GM12878 (cell line): ENCODE results near the gene KLK2. TPM values are rescaled to one million over a fixed set of nuclear protein-coding genes. Genes with fewer than 3 reads are reported as not detected.

ENCODE experiments used
- BACH1 ChIP-seq: fragments of 450-650 bp; IDR thresholded peaks from 2 replicates; pipeline ENCODE4 v1.6.1; 2017; ENCODE audit warnings: mild to moderate bottlenecking, borderline replicate concordance
- CBX3 ChIP-seq: fragments of 200-600 bp; sonication (generic); IDR thresholded peaks from 2 replicates; pipeline ENCODE4 v1.6.1; 2016; ENCODE audit warnings: low read depth, borderline replicate concordance
- CREM ChIP-seq: IDR thresholded peaks from 2 replicates; pipeline ENCODE4 v1.6.1; 2014; ENCODE audit warnings: antibody characterized with exemption, low read depth
- DPF2 ChIP-seq: fragments of 450-650 bp; IDR thresholded peaks from 2 replicates; pipeline ENCODE4 v1.6.1; 2017; ENCODE audit warnings: mild to moderate bottlenecking
- EGR1 ChIP-seq, 2 experiments: IDR thresholded peaks; 1 replicate in 1 of 2; 2 replicates in 1 of 2; pipeline ENCODE4 v1.6.1; 2011 to 2012; ENCODE audit warnings: low read depth in 2 of 2, low read length in 2 of 2, borderline replicate concordance in 1 of 2, mild to moderate bottlenecking in 1 of 2, moderate library complexity in 1 of 2
- ESRRA ChIP-seq: IDR thresholded peaks from 2 replicates; pipeline ENCODE4 v1.6.1; 2012; ENCODE audit warnings: mild to moderate bottlenecking, low read length, improper control_type of control experiment
- ETV6 ChIP-seq, 2 experiments: fragments of 450-650 bp in 1 of 2; IDR thresholded peaks in 1 of 2; conservative IDR thresholded peaks in 1 of 2; 2 replicates each; pipeline ENCODE4 v1.6.1; 2014; ENCODE audit warnings: antibody characterized with exemption in 1 of 2, borderline replicate concordance in 1 of 2, low read depth in 1 of 2, mild to moderate bottlenecking in 1 of 2, moderate library complexity in 1 of 2
- EZH2 ChIP-seq: IDR thresholded peaks from 2 replicates; pipeline ENCODE4 v1.6.1; 2012; ENCODE audit warnings: low read depth, mild to moderate bottlenecking, control low read depth, inconsistent platforms, low read length, borderline replicate concordance; ENCODE audit not compliant: control insufficient read depth
- HCFC1 ChIP-seq: fragments of 150-350 bp; IDR thresholded peaks from 2 replicates; pipeline ENCODE4 v1.6.1; 2014; ENCODE audit warnings: low read length
- IKZF1 ChIP-seq: fragments of 450-650 bp; conservative IDR thresholded peaks from 2 replicates; pipeline ENCODE4 v1.6.1; 2017; ENCODE audit warnings: antibody characterized with exemption, mild to moderate bottlenecking
- MEF2B ChIP-seq: fragments of 450-650 bp; IDR thresholded peaks from 2 replicates; pipeline ENCODE4 v1.6.1; 2018; ENCODE audit warnings: mild to moderate bottlenecking, moderate library complexity; ENCODE audit not compliant: partially characterized antibody, poor library complexity, severe bottlenecking
- MYB ChIP-seq: fragments of 150-350 bp; IDR thresholded peaks from 2 replicates; pipeline ENCODE4 v1.6.1; 2014; ENCODE audit warnings: mild to moderate bottlenecking, low read depth, low read length, borderline replicate concordance
- MYC ChIP-seq: IDR thresholded peaks from 2 replicates; pipeline ENCODE4 v1.6.1; 2011; ENCODE audit warnings: mild to moderate bottlenecking, low read length, moderate library complexity, inconsistent platforms; ENCODE audit not compliant: insufficient read depth, insufficient replicate concordance, insufficient read length, severe bottlenecking
- NFYA ChIP-seq: IDR thresholded peaks from 2 replicates; pipeline ENCODE4 v1.6.1; 2011; ENCODE audit warnings: low read depth, mild to moderate bottlenecking, low read length, improper control_type of control experiment, borderline replicate concordance
- NRF1 ChIP-seq: conservative IDR thresholded peaks from 2 replicates; pipeline ENCODE4 v1.6.1; 2011; ENCODE audit warnings: mild to moderate bottlenecking, low read depth, low read length, improper control_type of control experiment
- PAX5 ChIP-seq: IDR thresholded peaks from 2 replicates; pipeline ENCODE4 v1.6.1; 2011; ENCODE audit warnings: low read depth, low read length, borderline replicate concordance
- RAD51 ChIP-seq: fragments of 450-650 bp; IDR thresholded peaks from 2 replicates; pipeline ENCODE4 v1.6.1; 2016; ENCODE audit warnings: moderate library complexity, mild to moderate bottlenecking, inconsistent platforms
- RBBP5 ChIP-seq: fragments of 200-600 bp; sonication (generic); conservative IDR thresholded peaks from 2 replicates; pipeline ENCODE4 v1.6.1; 2016
- SMC3 ChIP-seq: IDR thresholded peaks from 2 replicates; pipeline ENCODE4 v1.6.1; 2011; ENCODE audit warnings: low read length, improper control_type of control experiment, borderline replicate concordance
- TAF1 ChIP-seq: IDR thresholded peaks from 2 replicates; pipeline ENCODE4 v1.6.1; 2011; ENCODE audit warnings: mild to moderate bottlenecking, low read depth, low read length, borderline replicate concordance
- WRNIP1 ChIP-seq: IDR thresholded peaks from 2 replicates; pipeline ENCODE4 v1.6.1; 2011; ENCODE audit warnings: low read depth, low read length, improper control_type of control experiment, borderline replicate concordance
- ZNF274 ChIP-seq: IDR thresholded peaks from one replicate; pipeline ENCODE4 v1.8.0; 2011; ENCODE audit not compliant: insufficient read length, insufficient read depth
- ZNF384 ChIP-seq: IDR thresholded peaks from 2 replicates; pipeline ENCODE4 v1.6.1; 2012; ENCODE audit warnings: low read depth, mild to moderate bottlenecking, low read length, improper control_type of control experiment, borderline replicate concordance
- ZZZ3 ChIP-seq: IDR thresholded peaks from 2 replicates; pipeline ENCODE4 v1.6.1; 2011; ENCODE audit warnings: low read depth; ENCODE audit not compliant: control insufficient read depth, insufficient read length
- polyA plus RNA-seq, 11 experiments: library from polyadenylated mRNA; depleted of rRNA in 4 of 11; unstranded in 6 of 11; stranded (reverse) in 5 of 11; fragments of >200 nt; fragmentation: Nextera tagmentation in 4 of 11; fragmentation: Illumina TruSeq in 1 of 11; extraction: Ambion mirVana in 4 of 11; extraction: Trizol in 1 of 11; gene quantifications; 1 replicate in 1 of 11; 2 replicates in 10 of 11; pipeline versions ENCODE4 v1.2.1 to v1.2.3, GENCODE V29; 2011 to 2016; ENCODE audit warnings: inconsistent platforms in 2 of 11, missing spikeins in 2 of 11, low read depth in 1 of 11
- total RNA-seq, 4 experiments: library from RNA; depleted of rRNA in 3 of 4; stranded (reverse); fragments of >200 nt in 3 of 4; fragmentation: Illumina TruSeq in 1 of 4; extraction: Trizol in 1 of 4; gene quantifications; 2 replicates each; pipeline versions ENCODE4 v1.2.1 to v1.2.3, GENCODE V29; 2013 to 2021
- TF ChIP-seq, protein P1 (sequence below): fragments of 450-650 bp; formaldehyde crosslinking; IDR thresholded peaks from 2 replicates; pipeline ENCODE4 v1.4.0; 2022; ENCODE audit warnings: mild to moderate bottlenecking, moderate library complexity
- TF ChIP-seq, protein P2 (sequence below): fragments of 450-650 bp; IDR thresholded peaks from 2 replicates; pipeline ENCODE4 v1.6.1; 2018; ENCODE audit warnings: borderline replicate concordance, mild to moderate bottlenecking; ENCODE audit not compliant: partially characterized antibody

The KLK2 gene
- total and polyA plus RNA-seq, 10 of the 15 experiments (the other 5 are each of a cell fraction or from before 2014, with no cell fraction given): 0.19 to 3.1 (median 1.2) TPM

DNA sequence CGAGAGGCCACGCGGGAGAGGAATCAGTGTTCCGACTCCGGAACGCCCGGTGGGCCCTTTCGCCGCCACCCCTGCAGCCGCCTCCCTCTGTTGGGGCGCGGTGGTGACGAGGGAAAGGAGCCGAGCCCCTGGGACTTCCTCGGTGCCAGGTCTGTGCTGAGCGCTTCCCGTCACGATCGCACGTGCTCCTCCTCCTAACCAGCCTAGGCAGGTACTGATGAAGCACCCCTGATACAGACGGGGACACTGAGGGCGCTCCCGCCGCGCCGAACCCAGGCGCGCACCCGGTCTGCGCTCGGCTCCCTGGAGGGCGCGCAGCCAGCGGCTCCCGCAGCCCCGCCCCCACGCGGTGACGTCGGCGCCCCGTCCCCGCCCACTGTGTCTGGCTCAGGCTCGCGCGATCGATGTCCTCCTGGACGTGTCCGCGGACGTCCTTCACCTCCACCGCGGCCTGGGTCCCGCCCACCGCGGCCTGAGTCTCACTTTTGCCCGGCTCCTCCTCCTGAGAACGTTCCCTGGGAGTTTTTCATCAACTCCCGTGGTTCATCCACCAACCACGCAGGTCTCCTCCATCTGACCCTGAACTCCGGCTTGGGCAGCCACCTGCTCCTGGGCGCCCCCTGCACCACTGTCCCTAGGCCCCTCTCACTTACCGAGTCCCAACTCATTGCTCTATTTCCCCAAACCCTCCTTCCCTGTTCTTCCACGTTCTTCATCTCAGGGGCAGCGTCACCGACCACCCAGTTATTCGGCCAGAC is 37.3 kb upstream of the KLK2 start (continued):
- TF ChIP-seq DPF2 (peak; percentile 59; the same call in 1 of the 2 replicates), ZZZ3 (no peak), RBBP5 (no peak), ZNF384 (no peak), EGR1 (IDR thresholded peaks at IDR 0.05; ENCODE audit: borderline replicate concordance in 1 of 2, low read depth in 2 of 2, low read length in 2 of 2) (peak in 1 of 2 experiments; percentile 56; a peak in 1 of 3 replicates), NRF1 (no peak), WRNIP1 (no peak), ETV6 (conservative IDR thresholded peaks at IDR 0.05 in 1 of 2, IDR thresholded peaks at IDR 0.05 in 1 of 2; ENCODE audit: borderline replicate concordance in 1 of 2, low read depth in 1 of 2) (no peak), ESRRA (no peak), NFYA (no peak), PAX5 (no peak), CREM (no peak), HCFC1 (no peak), CBX3 (no peak), MYB (no peak), BACH1 (peak; percentile 75; the same call in 1 of the 2 replicates), SMC3 (no peak), MEF2B (no peak), ZNF274 (no peak), EZH2 (no peak), RAD51 (no peak), MYC (no peak), TAF1 (0 out of 2 replicates have a peak, but pooled peaks have one; percentile 29), IKZF1 (peak; percentile 70)
- TF ChIP-seq, protein P1, sequence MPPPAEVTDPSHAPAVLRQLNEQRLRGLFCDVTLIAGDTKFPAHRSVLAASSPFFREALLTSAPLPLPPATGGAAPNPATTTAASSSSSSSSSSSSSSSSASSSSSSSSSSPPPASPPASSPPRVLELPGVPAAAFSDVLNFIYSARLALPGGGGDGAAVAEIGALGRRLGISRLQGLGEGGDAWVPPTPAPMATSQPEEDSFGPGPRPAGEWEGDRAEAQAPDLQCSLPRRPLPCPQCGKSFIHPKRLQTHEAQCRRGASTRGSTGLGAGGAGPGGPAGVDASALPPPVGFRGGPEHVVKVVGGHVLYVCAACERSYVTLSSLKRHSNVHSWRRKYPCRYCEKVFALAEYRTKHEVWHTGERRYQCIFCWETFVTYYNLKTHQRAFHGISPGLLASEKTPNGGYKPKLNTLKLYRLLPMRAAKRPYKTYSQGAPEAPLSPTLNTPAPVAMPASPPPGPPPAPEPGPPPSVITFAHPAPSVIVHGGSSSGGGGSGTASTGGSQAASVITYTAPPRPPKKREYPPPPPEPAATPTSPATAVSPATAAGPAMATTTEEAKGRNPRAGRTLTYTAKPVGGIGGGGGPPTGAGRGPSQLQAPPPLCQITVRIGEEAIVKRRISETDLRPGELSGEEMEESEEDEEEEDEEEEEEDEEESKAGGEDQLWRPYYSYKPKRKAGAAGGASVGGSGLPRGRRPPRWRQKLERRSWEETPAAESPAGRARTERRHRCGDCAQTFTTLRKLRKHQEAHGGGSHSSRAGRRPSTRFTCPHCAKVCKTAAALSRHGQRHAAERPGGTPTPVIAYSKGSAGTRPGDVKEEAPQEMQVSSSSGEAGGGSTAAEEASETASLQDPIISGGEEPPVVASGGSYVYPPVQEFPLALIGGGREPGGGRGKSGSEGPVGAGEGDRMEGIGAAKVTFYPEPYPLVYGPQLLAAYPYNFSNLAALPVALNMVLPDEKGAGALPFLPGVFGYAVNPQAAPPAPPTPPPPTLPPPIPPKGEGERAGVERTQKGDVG (CRISPR knock-in tag): no peak
- TF ChIP-seq, protein P2, sequence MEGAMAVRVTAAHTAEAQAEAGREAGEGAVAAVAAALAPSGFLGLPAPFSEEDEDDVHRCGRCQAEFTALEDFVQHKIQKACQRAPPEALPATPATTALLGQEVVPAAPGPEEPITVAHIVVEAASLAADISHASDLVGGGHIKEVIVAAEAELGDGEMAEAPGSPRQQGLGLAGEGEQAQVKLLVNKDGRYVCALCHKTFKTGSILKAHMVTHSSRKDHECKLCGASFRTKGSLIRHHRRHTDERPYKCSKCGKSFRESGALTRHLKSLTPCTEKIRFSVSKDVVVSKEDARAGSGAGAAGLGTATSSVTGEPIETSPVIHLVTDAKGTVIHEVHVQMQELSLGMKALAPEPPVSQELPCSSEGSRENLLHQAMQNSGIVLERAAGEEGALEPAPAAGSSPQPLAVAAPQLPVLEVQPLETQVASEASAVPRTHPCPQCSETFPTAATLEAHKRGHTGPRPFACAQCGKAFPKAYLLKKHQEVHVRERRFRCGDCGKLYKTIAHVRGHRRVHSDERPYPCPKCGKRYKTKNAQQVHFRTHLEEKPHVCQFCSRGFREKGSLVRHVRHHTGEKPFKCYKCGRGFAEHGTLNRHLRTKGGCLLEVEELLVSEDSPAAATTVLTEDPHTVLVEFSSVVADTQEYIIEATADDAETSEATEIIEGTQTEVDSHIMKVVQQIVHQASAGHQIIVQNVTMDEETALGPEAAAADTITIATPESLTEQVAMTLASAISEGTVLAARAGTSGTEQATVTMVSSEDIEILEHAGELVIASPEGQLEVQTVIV: no peak
